ENCODE data around the gene SPHK1. TPM values are rescaled to one million over a fixed set of nuclear protein-coding genes. Genes with fewer than 3 reads are reported as not detected.
"Not testable (repeated sequence)": the region's sequence is repeated elsewhere in the genome, so short reads cannot be mapped to it uniquely, and the experiment has no call there.

Gene SPHK1
- total and polyA plus RNA-seq, 12 donors, result 0.53 to 15.3 (median 4.7) TPM

DNA sequence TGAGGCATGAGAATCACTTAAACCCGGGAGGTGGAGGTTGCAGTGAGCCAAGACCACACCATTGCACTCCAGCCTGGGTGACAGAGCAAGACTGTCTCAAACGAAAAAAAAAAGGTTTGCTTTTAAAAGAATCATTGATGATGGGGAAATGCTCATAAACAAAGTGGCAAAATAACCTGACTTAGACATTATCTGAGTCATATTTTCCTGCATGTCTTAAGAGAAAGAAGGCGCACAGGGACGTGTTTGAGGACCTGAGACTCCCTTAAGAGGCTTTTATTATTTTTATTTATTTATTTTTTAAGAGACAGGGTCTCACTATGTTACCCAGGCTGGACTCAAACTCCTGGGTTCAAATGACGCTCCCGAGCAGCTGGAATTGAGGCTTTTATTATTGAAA is 25.0 kb upstream of the SPHK1 start:
- Histone ChIP-seq H3K4me1 (replicated peaks in 1 of 2) (peaks cover 0 to 13% of the 10 kb centered on the region in 2 donors), H3K4me3 (no peak overlapping the region), H3K27ac (no peak overlapping the region), H3K9me3 (replicated peaks in 1 of 3) (no peaks in the 10 kb centered on the region), H3K27me3 (no peaks in the 10 kb centered on the region), H3K36me3 (replicated peaks in 1 of 2) (no peaks in the 10 kb centered on the region)
- no peak for DNase-seq
- intact Hi-C loops (cut with DNase I), result no loop called here
- TF ChIP-seq POLR2A (IDR thresholded peaks at IDR 0.05), result no peak
- TF ChIP-seq, protein P1, sequence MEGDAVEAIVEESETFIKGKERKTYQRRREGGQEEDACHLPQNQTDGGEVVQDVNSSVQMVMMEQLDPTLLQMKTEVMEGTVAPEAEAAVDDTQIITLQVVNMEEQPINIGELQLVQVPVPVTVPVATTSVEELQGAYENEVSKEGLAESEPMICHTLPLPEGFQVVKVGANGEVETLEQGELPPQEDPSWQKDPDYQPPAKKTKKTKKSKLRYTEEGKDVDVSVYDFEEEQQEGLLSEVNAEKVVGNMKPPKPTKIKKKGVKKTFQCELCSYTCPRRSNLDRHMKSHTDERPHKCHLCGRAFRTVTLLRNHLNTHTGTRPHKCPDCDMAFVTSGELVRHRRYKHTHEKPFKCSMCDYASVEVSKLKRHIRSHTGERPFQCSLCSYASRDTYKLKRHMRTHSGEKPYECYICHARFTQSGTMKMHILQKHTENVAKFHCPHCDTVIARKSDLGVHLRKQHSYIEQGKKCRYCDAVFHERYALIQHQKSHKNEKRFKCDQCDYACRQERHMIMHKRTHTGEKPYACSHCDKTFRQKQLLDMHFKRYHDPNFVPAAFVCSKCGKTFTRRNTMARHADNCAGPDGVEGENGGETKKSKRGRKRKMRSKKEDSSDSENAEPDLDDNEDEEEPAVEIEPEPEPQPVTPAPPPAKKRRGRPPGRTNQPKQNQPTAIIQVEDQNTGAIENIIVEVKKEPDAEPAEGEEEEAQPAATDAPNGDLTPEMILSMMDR (IDR thresholded peaks at IDR 0.05), result no peak
- 78 to 89% (median 85%) methylated on average over 6 of the region's 6 CpGs for WGBS, 4 donors

DNA sequence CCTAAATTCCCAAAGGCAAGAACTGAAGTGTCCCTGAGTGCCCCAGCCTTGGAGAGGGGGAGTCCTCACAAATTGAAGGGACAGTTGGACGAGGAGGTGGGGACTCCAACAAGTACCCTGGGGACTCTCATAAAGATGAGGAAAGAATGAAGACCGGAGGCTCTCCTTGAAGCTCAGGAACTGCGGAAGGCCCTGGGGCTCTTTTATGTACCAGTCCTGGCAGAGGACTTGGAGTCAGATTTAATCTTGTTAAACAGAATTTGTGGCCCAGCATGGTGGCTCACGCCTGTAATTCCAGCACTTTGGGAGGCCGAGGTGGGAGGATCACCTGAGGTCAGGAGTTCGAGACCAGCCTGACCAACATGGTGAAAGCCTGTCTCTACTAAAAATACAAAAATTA is 24.6 kb upstream of the SPHK1 start:
- H3K4me3 ChIP-seq; H3K9me3 ChIP-seq (replicated peaks in 1 of 3); H3K36me3 ChIP-seq (replicated peaks in 1 of 2); DNase-seq; intact Hi-C loops (cut with DNase I); H3K4me1 ChIP-seq (replicated peaks in 1 of 2); H3K27me3 ChIP-seq: not testable (repeated sequence)
- H3K27ac ChIP-seq, result peak overlapping the region in 1 of 5 donors; percentile 57
- WGBS, 4 donors, result 78 to 89% (median 82%) methylated on average over 6 of the region's 6 CpGs

DNA sequence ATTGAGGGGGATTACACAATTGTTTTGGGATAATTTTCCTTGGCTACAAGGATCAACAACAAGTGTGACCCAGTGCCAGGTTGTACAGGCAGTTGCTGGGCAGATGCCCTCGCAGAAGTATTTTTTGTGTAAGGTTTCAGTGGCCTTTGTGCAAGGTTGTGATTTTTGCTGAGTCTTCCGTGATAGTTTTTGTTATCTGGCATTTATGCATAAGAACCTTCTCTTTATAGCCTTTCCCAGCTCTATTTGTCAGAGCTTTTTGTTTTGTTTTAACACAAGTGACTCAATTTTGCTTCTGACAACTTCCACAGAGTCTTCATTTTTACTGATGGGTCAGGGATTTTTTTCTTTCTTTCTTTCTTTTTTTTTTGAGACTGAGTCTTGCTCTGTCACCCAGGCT is 23.9 kb upstream of the SPHK1 start:
- 40 to 60% (median 54%) methylated on average over 2 of the region's 2 CpGs for WGBS, 4 donors
- no peak overlapping the region for H3K4me3 ChIP-seq
- TF ChIP-seq, protein P1 (IDR thresholded peaks at IDR 0.05), result no peak
- no peak for TF ChIP-seq POLR2A (IDR thresholded peaks at IDR 0.05)
- no peaks in the 10 kb centered on the region for H3K9me3 ChIP-seq (replicated peaks in 1 of 3)
- peak in 1 of 7 donors; percentile 44 for DNase-seq
- H3K4me1 ChIP-seq (replicated peaks in 1 of 2), result peaks cover 0 to 8% of the 10 kb centered on the region in 2 donors
- intact Hi-C loops (cut with DNase I), result no loop called here
- no peaks in the 10 kb centered on the region for H3K27me3 ChIP-seq
- H3K36me3 ChIP-seq (replicated peaks in 1 of 2), result no peaks in the 10 kb centered on the region
- peak overlapping the region in 2 of 5 donors; percentile 57 to 69 for H3K27ac ChIP-seq

DNA sequence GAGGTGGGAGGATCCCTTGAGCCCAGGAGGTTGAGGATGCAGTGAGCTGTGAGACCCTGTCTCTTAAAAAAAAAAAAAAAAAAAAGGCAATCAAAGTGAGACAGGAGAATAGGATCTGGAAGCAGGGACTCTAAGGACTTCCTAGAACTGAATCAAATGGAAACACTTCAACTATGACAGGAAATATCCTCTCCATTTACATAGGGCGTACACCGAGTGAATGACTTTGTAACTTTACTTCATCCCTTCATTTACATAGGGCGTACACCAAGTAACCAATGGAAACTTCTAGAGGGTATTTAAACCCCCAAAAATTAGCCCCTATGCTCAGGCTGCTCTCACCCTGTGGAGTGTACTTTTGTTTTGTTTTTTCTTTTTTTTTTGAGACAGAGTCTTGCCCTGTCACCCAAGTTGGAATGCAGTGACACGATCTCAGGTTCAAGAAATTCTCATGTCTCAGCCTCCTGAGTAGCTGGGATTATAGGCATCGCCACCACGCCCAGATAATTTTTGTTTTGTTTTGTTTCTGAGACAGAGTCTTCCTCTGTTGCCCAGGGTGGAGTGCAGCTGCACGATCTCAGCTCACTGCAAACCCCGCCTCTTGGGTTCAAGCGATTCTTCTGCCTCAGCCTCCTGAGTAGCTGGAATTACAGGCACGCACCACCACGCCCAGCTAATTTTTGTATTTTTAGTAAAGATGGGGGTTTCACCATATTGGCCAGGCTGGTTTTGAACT is 21.1 kb upstream of the SPHK1 start:
- intact Hi-C loops (cut with DNase I), result no loop called here
- TF ChIP-seq POLR2A (IDR thresholded peaks at IDR 0.05), result no peak
- TF ChIP-seq, protein P1 (IDR thresholded peaks at IDR 0.05), result no peak
- no peak overlapping the region for H3K27ac ChIP-seq

More for the DNA sequence above, 21.1 kb upstream of the SPHK1 start:
- H3K4me1 ChIP-seq (replicated peaks in 1 of 2), result peaks cover 0 to 8% of the 10 kb centered on the region in 2 donors
- DNase-seq, result no peak
- no peak overlapping the region for H3K4me3 ChIP-seq
- H3K9me3 ChIP-seq (replicated peaks in 1 of 3), result no peaks in the 10 kb centered on the region
- no peaks in the 10 kb centered on the region for H3K27me3 ChIP-seq
- H3K36me3 ChIP-seq (replicated peaks in 1 of 2), result no peaks in the 10 kb centered on the region
- 81 to 84% (median 82%) methylated on average over 11 of the region's 11 CpGs for WGBS, 4 donors
